Activated naive CD4-positive, alpha-beta T cell treated with anti-CD3 and anti-CD28 coated beads for 36 hours (primary cell): ENCODE measurements around the gene KCNJ9. TPM values are rescaled to one million over a fixed set of nuclear protein-coding genes. Genes with fewer than 3 reads are reported as not detected.

ENCODE experiments used
- CTCF ChIA-PET: fragments of 350-600 bp; sonication (Branson Sonifier 250); formaldehyde crosslinking; loops from one replicate; lab custom pipeline; 2021; ENCODE audit warnings: antibody characterized with exemption; lab: Charles Lee
- DNase-seq: peaks from one replicate; pipeline ENCODE4 v3.0.0-alpha.2; 2020
- H3K27ac Mint-ChIP-seq: one replicate; pipeline ENCODE4 v1.8.0; 2021; ENCODE audit warnings: mild to moderate bottlenecking, mixed read lengths
- H3K27me3 Mint-ChIP-seq: one replicate; pipeline ENCODE4 v1.8.0; 2021; ENCODE audit warnings: low read depth, mixed read lengths
- H3K36me3 Mint-ChIP-seq: one replicate; pipeline ENCODE4 v1.8.0; 2021; ENCODE audit warnings: low read depth, mixed read lengths
- H3K4me1 Mint-ChIP-seq: one replicate; pipeline ENCODE4 v1.8.0; 2021; ENCODE audit warnings: low read depth, mixed read lengths
- H3K4me3 Mint-ChIP-seq: one replicate; pipeline ENCODE4 v1.8.0; 2021; ENCODE audit warnings: mild to moderate bottlenecking, moderate library complexity, mixed read lengths
- H3K9me3 Mint-ChIP-seq: one replicate; pipeline ENCODE4 v1.8.0; 2021; ENCODE audit warnings: mixed read lengths
- intact Hi-C: fragments of 100-400 bp; cut with micrococcal nuclease; formaldehyde crosslinking; loops from one replicate; pipeline ENCODE4 v1.15.1; 2023
- total RNA-seq, 2 experiments: library from RNA; stranded (reverse); gene quantifications; one replicate each; pipeline ENCODE4 v1.2.3, GENCODE V29; 2021

KCNJ9 gene
- total RNA-seq, 2 experiments from 2014 or later, result not detected

DNA sequence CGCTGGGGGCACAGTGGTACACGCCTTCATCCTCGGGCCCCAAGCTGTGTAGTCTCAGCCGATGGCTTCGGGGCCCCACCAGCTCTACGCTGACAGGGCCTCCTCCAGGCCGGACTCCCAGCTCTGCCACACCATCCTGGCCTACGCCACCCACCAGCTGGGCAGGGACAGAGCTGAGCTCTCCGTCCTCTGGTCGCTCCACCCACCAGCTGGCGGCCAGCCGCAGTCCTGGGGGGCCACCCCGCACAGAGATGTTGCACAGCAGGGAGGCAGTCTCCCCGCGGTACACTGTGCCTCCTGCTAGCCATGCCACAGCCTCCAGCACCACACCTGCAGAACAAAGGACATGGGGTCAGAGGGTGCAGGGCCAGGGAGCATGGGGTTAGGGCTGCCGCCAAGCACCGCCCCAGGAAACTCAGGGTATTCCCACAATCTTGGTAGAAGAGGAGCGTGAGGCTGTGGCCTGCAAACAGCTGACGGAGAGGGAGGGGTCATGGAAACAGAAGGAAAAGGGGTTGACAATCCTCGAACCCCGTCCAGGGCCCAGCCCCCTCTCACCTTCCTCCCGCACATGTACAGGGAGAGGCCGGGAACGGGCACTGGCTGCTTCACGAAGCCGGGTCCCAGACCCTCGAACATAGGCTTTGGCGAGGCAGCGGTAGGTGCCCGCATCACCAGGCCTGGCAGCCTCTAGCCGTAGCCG lies 11.2 kb downstream of the KCNJ9 start:
- Mint-ChIP-seq H3K36me3 (no peaks in the 10 kb centered on the region), H3K4me1 (peaks cover 31% of the 10 kb centered on the region), H3K9me3 (no peaks in the 10 kb centered on the region), H3K4me3 (no peak overlapping the region), H3K27me3 (no peaks in the 10 kb centered on the region), H3K27ac (no peak overlapping the region)
- intact Hi-C loops, result no loop called here
- no peak for DNase-seq
- CTCF ChIA-PET, result no interaction called here

DNA sequence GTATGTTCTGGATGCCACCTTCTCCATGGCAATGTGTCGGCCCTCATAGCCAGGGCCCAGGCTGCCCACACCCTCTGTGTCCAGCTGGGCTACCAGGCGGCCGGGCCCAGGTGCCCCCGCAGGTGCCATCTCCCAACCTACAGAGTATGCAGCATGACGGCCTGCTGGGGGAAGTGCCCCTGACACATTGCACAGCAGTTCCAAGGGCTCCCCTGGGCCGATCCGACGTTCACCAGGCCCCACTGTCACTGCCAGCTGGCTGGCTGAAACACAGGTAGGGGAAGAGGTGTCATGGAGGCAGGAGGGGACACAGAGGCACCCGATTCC lies 11.7 kb downstream of the KCNJ9 start:
- no peaks in the 10 kb centered on the region for H3K9me3 Mint-ChIP-seq
- no peak overlapping the region for H3K27ac Mint-ChIP-seq
- no peak for DNase-seq
- H3K36me3 Mint-ChIP-seq, result no peaks in the 10 kb centered on the region
- CTCF ChIA-PET, result interaction anchor here (1.2 kb wide), 1 partner anchor 262 kb away, joined by 3 read pairs; no protein-coding TSS in a partner anchor
- intact Hi-C loops, result no loop called here
- H3K4me3 Mint-ChIP-seq, result no peak overlapping the region
- H3K4me1 Mint-ChIP-seq, result peaks cover 34% of the 10 kb centered on the region
- H3K27me3 Mint-ChIP-seq, result no peaks in the 10 kb centered on the region

DNA sequence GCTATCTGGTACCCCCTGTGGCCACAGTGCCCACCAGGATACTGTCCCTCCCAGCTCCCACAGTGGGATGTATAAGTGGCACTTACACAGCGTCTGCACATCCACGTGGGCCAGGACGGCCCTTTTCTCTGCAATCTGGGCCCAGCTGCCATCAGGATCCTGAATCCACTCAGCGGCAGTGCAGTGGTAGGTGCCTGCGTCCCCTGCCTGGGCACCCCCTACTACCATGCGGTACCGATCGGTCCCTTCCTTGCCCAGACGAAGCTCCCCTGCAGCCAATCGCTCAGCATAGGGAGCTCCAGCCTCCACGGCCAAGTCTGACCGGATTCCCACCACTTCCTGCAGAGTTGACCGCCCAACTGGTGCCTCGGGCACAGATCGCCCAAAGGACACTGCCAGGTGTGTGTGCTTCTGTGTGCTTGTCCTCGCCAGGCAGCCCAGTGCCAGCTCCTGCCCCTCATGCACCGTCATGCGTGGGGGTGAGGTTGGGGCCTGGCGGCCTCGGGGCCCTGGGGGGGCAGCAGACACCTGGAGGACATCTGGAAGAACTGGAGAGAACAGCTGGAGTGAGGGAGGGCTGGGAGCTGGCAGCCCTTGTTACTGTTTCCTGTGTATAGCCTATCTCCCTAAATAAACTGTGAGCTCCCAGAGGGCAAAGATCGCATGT lies 12.4 kb downstream of the KCNJ9 start:
- no peak for DNase-seq
- H3K36me3 Mint-ChIP-seq, result no peaks in the 10 kb centered on the region
- H3K27ac Mint-ChIP-seq, result no peak overlapping the region

DNA sequence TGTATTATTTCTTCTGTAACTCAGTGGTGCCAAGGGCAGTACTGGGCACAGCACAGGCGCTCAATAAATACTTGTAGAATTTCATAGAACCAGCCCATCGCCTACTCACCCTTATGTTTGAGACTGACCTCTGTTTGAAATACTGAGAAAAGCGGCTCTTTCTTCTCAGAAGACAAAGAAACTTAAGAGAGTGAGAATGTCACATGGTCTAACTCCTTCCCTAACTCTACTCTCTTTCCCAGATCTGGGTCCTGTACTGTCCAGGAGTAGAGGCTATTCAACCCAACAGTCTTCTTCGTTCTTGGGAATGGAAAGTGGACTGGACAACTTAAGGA lies 12.9 kb downstream of the KCNJ9 start:
- no peaks in the 10 kb centered on the region for H3K36me3 Mint-ChIP-seq
- no peak overlapping the region for H3K27ac Mint-ChIP-seq
- H3K4me1 Mint-ChIP-seq, result peaks cover 35% of the 10 kb centered on the region
- H3K27me3 Mint-ChIP-seq, result no peaks in the 10 kb centered on the region
- CTCF ChIA-PET, result interaction anchor here (0.7 to 4.8 kb wide), 5 partner anchors 9 to 261 kb away, joined by 3 to 15 read pairs (median 8); no protein-coding TSS in a partner anchor
- H3K4me3 Mint-ChIP-seq, result no peak overlapping the region
- intact Hi-C loops, result no loop called here
- H3K9me3 Mint-ChIP-seq, result no peaks in the 10 kb centered on the region
- no peak for DNase-seq

More for the DNA sequence above, 12.4 kb downstream of the KCNJ9 start:
- H3K27me3 Mint-ChIP-seq, result no peaks in the 10 kb centered on the region
- CTCF ChIA-PET, result interaction anchor here (0.7 to 4.8 kb wide), 5 partner anchors 9 to 261 kb away, joined by 3 to 15 read pairs (median 8); no protein-coding TSS in a partner anchor
- H3K4me3 Mint-ChIP-seq, result no peak overlapping the region
- no peaks in the 10 kb centered on the region for H3K9me3 Mint-ChIP-seq
- intact Hi-C loops, result no loop called here
- H3K4me1 Mint-ChIP-seq, result peaks cover 34% of the 10 kb centered on the region

DNA sequence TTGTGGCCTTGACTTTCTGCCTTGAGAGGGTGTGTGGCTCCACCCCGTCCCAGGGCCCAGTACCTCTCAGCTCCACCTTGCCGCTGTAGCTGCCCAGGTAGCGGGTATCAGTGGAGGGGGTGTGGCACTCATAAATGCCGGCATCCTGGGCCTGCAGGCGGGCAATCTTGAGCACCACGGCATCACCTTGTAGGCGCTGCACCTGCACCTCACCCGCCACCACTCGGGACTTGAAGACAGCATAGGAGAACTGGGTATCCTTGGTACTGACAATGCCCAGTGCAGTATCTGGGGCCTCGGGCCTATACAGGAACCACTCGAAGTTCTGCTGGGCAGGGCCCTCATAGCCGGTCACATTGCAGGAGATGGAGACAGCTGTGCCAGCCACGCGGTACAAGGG lies 13.5 kb downstream of the KCNJ9 start:
- Mint-ChIP-seq H3K4me3 (no peak overlapping the region), H3K4me1 (peaks cover 41% of the 10 kb centered on the region), H3K9me3 (no peaks in the 10 kb centered on the region), H3K27me3 (no peaks in the 10 kb centered on the region), H3K36me3 (no peaks in the 10 kb centered on the region), H3K27ac (no peak overlapping the region)
- intact Hi-C loops, result loop anchor here (5.0 kb wide), 1 partner anchor 1083 kb away; no protein-coding TSS in a partner anchor
- CTCF ChIA-PET, result interaction anchor here (4.5 to 4.8 kb wide), 2 partner anchors 9 to 49 kb away, joined by 15 to 88 read pairs; no protein-coding TSS in a partner anchor
- no peak for DNase-seq

DNA sequence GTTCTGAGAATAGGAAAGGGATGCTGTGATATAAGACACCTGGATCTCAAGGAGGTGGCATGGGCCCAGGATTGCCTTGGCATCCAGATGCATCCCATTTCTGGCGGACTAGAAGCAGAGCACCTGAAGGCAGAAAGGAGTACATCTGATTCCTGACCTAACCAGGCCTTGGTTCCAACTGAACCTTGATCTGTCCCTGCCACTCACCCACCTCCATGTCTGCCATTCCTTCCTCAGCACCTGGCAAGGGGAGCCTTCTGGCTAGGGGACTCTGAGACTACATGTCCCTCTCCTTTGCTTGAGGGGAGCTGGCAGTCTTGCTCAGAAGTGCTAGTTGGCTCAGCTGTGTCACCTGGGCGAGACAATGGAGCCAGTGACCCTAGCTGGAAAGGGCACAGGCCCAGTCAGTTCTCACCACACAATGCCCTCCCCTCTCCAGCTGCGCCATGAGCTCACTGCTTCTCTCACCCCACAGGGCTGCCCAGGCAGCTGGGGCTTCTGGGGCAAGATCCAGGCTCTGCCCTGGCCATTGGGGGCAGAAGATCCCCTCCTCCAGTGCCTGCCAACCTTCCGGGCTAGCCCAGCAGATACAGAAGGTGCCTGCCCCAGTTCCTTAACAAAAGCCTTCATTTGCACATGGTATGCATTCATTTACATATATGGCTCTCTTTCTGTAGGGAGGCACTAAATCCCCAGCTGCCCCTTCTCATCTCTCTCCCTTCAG lies 14.2 kb downstream of the KCNJ9 start:
- H3K9me3 Mint-ChIP-seq, result no peaks in the 10 kb centered on the region

DNA sequence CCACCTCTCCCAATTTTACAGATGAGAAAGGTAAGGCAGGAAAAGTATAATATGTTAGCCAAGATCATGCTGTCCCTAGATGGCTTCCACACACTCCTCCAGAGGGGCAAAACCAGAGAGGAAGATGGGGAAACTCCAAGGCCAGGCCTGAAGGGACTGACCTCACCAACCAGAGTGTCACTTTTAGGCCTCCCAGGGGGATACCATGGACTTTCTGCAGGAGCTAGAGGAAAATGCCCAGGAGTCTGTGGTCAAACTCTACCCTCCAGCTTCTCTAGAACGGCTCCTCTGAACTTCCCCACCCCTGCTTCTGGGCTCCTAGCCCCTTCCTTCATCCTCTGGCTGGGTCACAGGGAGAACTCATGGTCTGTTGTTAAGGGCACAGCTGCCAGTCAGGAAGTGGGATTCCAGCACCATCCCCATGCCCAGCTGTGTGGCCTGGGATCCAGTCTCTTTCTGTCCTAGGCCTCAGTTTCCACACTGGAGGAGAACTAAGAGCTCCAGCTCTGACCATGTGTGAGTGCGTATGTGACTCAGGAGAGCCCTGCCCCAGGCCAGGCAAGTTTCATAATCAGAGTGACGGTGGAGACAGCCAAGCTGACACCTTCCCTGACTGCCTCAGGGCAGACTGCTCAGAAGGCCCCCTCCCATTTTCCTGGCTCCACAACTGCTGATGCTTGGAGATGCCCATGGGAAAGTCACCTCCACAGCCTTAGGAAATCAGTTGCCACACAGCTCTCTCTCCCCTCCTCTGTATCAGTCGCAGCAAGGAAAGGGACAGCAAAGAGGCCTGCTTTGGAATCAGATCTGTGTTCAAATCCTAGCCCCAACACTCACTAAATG lies 15.2 kb downstream of the KCNJ9 start:
- DNase-seq, result peak; percentile 26
- Mint-ChIP-seq H3K36me3 (no peaks in the 10 kb centered on the region), H3K27me3 (no peaks in the 10 kb centered on the region), H3K9me3 (no peaks in the 10 kb centered on the region), H3K4me1 (peaks cover 53% of the 10 kb centered on the region), H3K27ac (peak overlapping the region; percentile 80), H3K4me3 (peak overlapping the region; percentile 26)
- CTCF ChIA-PET, result interaction anchor here (0.6 to 4.8 kb wide), 11 partner anchors 8 to 245 kb away, joined by 3 to 88 read pairs (median 5); partner anchors contain the start of gene KCNJ9
- intact Hi-C loops, result loop anchor here (5.0 kb wide), 1 partner anchor 1084 kb away; no protein-coding TSS in a partner anchor

More for the DNA sequence above, 14.2 kb downstream of the KCNJ9 start:
- intact Hi-C loops, result loop anchor here (5.0 kb wide), 1 partner anchor 1083 kb away; no protein-coding TSS in a partner anchor
- H3K4me1 Mint-ChIP-seq, result peaks cover 43% of the 10 kb centered on the region
- no peaks in the 10 kb centered on the region for H3K36me3 Mint-ChIP-seq
- no peak for DNase-seq
- no peak overlapping the region for H3K27ac Mint-ChIP-seq
- no peak overlapping the region for H3K4me3 Mint-ChIP-seq
- no peaks in the 10 kb centered on the region for H3K27me3 Mint-ChIP-seq
- CTCF ChIA-PET, result interaction anchor here (0.8 to 4.8 kb wide), 6 partner anchors 9 to 196 kb away, joined by 3 to 88 read pairs (median 7); partner anchors contain the start of gene KCNJ9

DNA sequence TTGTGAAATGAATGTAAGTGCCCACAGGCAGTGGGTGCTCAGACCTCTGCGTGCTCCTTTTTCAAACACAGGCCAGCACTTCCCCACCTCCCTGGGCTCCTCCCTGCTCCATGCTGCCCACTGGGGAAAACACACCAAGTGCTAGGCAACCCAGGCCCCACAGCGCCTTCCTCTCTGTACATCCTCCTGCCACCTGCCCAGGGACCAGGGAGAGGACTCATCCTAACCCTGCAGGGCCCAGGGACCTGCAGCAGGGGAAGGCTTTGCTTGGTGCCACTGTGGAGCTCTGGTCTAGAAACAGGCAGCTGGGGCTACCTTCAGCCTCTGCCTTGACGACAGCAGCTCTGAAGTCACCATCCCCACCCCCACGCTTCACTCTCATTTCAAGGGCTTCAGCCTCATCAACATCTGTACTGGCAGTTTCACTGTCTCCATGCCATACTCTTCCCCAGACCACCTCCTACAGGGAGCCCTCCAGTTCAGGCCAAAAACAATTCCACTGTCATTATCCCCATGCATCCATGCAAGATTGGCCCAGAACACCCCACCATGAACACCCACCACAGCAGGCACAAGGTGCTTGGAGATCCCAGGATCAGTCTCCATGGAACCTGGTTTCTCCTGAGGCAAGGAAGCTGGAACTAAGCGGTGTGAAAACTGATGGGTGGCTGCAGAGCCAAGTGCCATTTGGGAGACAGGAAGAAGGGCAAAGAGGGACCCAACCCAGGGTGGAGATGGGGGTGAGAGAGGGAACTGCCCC lies 16.0 kb downstream of the KCNJ9 start:
- intact Hi-C loops, result loop anchor here (5.0 kb wide), 1 partner anchor 1085 kb away; no protein-coding TSS in a partner anchor
- Mint-ChIP-seq H3K9me3 (no peaks in the 10 kb centered on the region), H3K4me1 (peaks cover 60% of the 10 kb centered on the region), H3K36me3 (no peaks in the 10 kb centered on the region), H3K4me3 (peak overlapping the region; percentile 77), H3K27ac (peak overlapping the region; percentile 80), H3K27me3 (no peaks in the 10 kb centered on the region)
- CTCF ChIA-PET, result interaction anchor here (0.6 to 4.8 kb wide), 15 partner anchors 7 to 319 kb away, joined by 3 to 88 read pairs (median 3); no protein-coding TSS in a partner anchor
- DNase-seq, result peak; percentile 71

DNA sequence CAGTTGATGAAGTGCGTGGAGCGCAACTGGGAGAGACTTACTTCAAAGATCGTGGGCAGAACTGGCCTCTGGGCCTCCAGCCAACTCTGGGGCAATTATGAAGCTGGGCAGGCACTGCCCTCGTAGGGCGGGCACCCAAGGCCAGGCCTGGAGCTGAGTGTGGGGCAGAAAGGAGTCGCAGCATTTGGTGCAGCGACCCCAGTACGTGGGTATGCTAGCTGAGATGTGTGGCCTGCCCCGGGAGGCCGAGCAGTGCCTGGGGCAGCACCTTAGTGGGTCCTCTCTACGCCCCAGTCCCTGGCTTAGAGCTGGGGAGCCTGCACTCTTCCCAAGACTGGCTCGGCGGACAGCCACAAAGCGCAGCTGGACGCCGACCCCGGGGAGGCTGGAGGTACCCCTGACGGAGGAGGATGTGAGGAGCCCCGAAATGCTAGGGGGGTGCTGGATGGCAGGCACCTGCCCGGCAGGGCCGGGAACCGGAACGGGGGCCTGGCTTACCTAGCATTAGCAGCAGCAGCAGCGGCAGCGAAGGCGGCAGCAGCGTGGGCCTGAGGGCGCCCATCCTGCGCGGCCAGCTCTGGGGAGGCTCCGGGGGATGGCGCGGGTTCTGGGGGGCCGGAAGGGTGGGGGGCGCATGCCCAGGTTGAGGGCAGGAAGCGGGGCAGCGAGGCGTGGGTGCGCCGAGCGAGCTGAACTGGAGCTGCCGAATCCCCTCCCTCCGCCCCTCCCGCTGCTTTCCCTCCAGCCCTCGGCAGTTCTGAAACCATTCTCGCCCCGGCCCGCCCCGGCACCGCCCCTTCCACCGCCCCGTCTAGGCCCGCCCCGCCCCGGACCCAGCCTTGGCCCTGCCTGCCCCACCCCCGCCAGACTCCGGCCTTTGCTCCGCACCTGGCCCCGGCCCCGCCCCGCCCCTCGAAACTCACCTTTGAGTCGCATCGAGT lies 16.8 kb downstream of the KCNJ9 start, which contains the start of gene IGSF8:
TSS of gene IGSF8 (minus strand) at position 709 of the 941 bp plus-strand sequence. CDS start at position 562, 147 bp downstream.
- CTCF ChIA-PET, result interaction anchor here (0.6 to 4.8 kb wide), 13 partner anchors 9 to 318 kb away, joined by 3 to 88 read pairs (median 3); no protein-coding TSS in a partner anchor
- H3K36me3 Mint-ChIP-seq, result no peaks in the 10 kb centered on the region
- intact Hi-C loops, result loop anchor here (1.0 to 5.0 kb wide), 7 partner anchors 13 to 1086 kb away; partner anchors contain the start of genes COPA, NCSTN, PEX19 and PIGM
- peaks cover 58% of the 10 kb centered on the region for H3K4me1 Mint-ChIP-seq
- H3K27me3 Mint-ChIP-seq, result no peaks in the 10 kb centered on the region
- no peaks in the 10 kb centered on the region for H3K9me3 Mint-ChIP-seq
- H3K27ac Mint-ChIP-seq, result peak within 1 kb of the TSS; percentile 81
- peak within 1 kb of the TSS; percentile 77 for H3K4me3 Mint-ChIP-seq
- peak; percentile 94 for DNase-seq
